Neuronal stem cell (in vitro differentiated cells): ENCODE measurements around the gene SOBP.

Source experiments
- DNase-seq: peaks from one replicate; pipeline ENCODE4 v3.0.0-alpha.2; 2013; ENCODE audit warnings: low spot score
- H2AFZ ChIP-seq: one replicate; pipeline ENCODE4 v1.6.1; 2013; ENCODE audit warnings: mild to moderate bottlenecking, low read length, inconsistent platforms
- H2AK5ac ChIP-seq: 2 replicates; pipeline ENCODE4 v1.6.1; 2013; ENCODE audit warnings: low read depth, mild to moderate bottlenecking, inconsistent platforms, low read length, moderate library complexity, mixed read lengths
- H2BK120ac ChIP-seq: 2 replicates; pipeline ENCODE4 v1.6.1; 2013; ENCODE audit warnings: low read depth, mild to moderate bottlenecking, inconsistent platforms, low read length, moderate library complexity, mixed read lengths
- H2BK12ac ChIP-seq: one replicate; pipeline ENCODE4 v1.6.1; 2013; ENCODE audit warnings: low read length, inconsistent platforms
- H2BK15ac ChIP-seq: 2 replicates; pipeline ENCODE4 v1.6.1; 2013; ENCODE audit warnings: mild to moderate bottlenecking, low read length, inconsistent platforms, mixed read lengths
- H2BK5ac ChIP-seq: one replicate; pipeline ENCODE4 v1.6.1; 2013; ENCODE audit warnings: inconsistent platforms, mild to moderate bottlenecking, low read length, moderate library complexity
- H3K14ac ChIP-seq: one replicate; pipeline ENCODE4 v1.6.1; 2013; ENCODE audit warnings: low read length, inconsistent platforms
- H3K18ac ChIP-seq: 2 replicates; pipeline ENCODE4 v1.6.1; 2013; ENCODE audit warnings: low read length, inconsistent platforms
- H3K23ac ChIP-seq: 2 replicates; pipeline ENCODE4 v1.6.1; 2013; ENCODE audit warnings: low read depth, mild to moderate bottlenecking, mixed read lengths, low read length, inconsistent platforms; ENCODE audit not compliant: poor library complexity
- H3K27ac ChIP-seq: replicated peaks from 3 replicates; pipeline ENCODE4 v1.5.1; 2013; ENCODE audit warnings: low read length, inconsistent platforms
- H3K27me3 ChIP-seq, 3 experiments: 2 replicates each; pipeline ENCODE4 v1.6.1; 2013; ENCODE audit warnings: low read length in 3 of 3, mild to moderate bottlenecking in 2 of 3, inconsistent platforms in 1 of 3, low read depth in 1 of 3, mixed read lengths in 1 of 3, moderate library complexity in 1 of 3; ENCODE audit not compliant: control insufficient read depth in 3 of 3, insufficient read depth in 3 of 3
- H3K36me3 ChIP-seq, 2 donors: replicated peaks in 1 of 2; 2 replicates each; pipeline ENCODE4 v1.6.1; 2013; ENCODE audit warnings: low read length in 2 of 2; ENCODE audit not compliant: control insufficient read depth in 2 of 2, insufficient read depth in 2 of 2
- H3K4ac ChIP-seq: 2 replicates; pipeline ENCODE4 v1.6.1; 2013; ENCODE audit warnings: inconsistent platforms, mild to moderate bottlenecking, low read length, moderate library complexity
- H3K4me1 ChIP-seq, 2 donors: 1 replicate in 1 of 2; 2 replicates in 1 of 2; pipeline ENCODE4 v1.6.1; 2013; ENCODE audit warnings: low read length in 2 of 2, low read depth in 1 of 2; ENCODE audit not compliant: control insufficient read depth in 2 of 2, insufficient read depth in 1 of 2
- H3K4me2 ChIP-seq: one replicate; pipeline ENCODE4 v1.6.1; 2013; ENCODE audit warnings: mild to moderate bottlenecking, low read length, inconsistent platforms; ENCODE audit not compliant: insufficient read depth, poor library complexity, severe bottlenecking
- H3K4me3 ChIP-seq, 2 donors: 2 replicates each; pipeline ENCODE4 v1.5.1; 2013; ENCODE audit warnings: low read length in 2 of 2, mild to moderate bottlenecking in 2 of 2, inconsistent platforms in 1 of 2, moderate library complexity in 1 of 2
- H3K79me1 ChIP-seq: one replicate; pipeline ENCODE4 v1.6.1; 2013; ENCODE audit warnings: low read depth, mild to moderate bottlenecking, inconsistent platforms, low read length, moderate library complexity
- H3K9ac ChIP-seq: one replicate; pipeline ENCODE4 v1.6.1; 2013; ENCODE audit warnings: mild to moderate bottlenecking, low read depth, low read length, inconsistent platforms; ENCODE audit not compliant: poor library complexity
- H3K9me3 ChIP-seq, 2 donors: replicated peaks in 1 of 2; 2 replicates each; pipeline versions ENCODE3 to v1.6.1; 2013; ENCODE audit warnings: low read length in 2 of 2, mild to moderate bottlenecking in 2 of 2, inconsistent platforms in 1 of 2, low read depth in 1 of 2, mixed read lengths in 1 of 2, moderate library complexity in 1 of 2; ENCODE audit not compliant: control insufficient read depth in 2 of 2, insufficient read depth in 1 of 2
- H4K8ac ChIP-seq: one replicate; pipeline ENCODE4 v1.6.1; 2013; ENCODE audit warnings: low read depth, mild to moderate bottlenecking, inconsistent platforms, low read length, moderate library complexity
- H4K91ac ChIP-seq: one replicate; pipeline ENCODE4 v1.6.1; 2013; ENCODE audit warnings: low read length, low read depth, mild to moderate bottlenecking, inconsistent platforms; ENCODE audit not compliant: poor library complexity
- WGBS, 2 donors: extraction: QIAGEN DNeasy Blood & Tissue Kit; methylation state at CpG; one replicate each; pipeline ENCODE4 v1.1.7; 2013; ENCODE audit warnings: missing lambda C conversion rate in 2 of 2, mixed read lengths in 1 of 2; ENCODE audit not compliant: insufficient read length in 2 of 2, insufficient replicate concordance in 1 of 2; ENCODE audit errors: extremely low coverage in 2 of 2; 5-methylcytosine and 5-hydroxymethylcytosine counted together

The SOBP gene

DNA sequence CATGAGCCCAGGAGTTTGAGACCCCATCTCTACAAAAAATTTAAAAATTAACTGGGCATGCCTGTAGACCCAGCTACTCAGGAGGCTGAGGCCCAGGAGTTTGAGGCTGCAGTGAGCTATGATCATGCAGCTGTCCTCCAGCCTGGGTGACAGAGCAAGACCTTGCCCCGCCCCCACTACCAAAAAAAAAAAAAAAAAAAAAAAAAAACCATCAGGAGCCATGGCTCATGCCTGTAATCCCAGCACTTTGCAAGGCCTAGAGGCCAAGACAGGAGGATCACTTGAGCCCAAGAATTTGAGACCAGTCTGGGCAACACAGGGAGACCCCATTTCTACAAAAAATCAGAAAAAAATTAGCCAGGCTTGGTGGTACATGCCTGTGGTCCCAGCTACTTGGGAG lies 159.1 kb downstream of the SOBP start:
- Histone ChIP-seq H3K4me1 (peaks cover 10 to 12% of the 10 kb centered on the region in 2 donors), H2BK12ac (no peak overlapping the region), H4K91ac (no peak overlapping the region), H2BK15ac (no peak overlapping the region), H3K4me2 (no peak overlapping the region), H3K4me3 (no peak overlapping the region), H4K8ac (no peak overlapping the region), H3K14ac (no peak overlapping the region), H2AFZ (no peak overlapping the region), H3K9ac (no peak overlapping the region), H2AK5ac (no peak overlapping the region), H3K23ac (no peak overlapping the region), H3K18ac (no peak overlapping the region), H3K27ac (no peak overlapping the region), H3K27me3 (no peaks in the 10 kb centered on the region), H3K79me1 (no peaks in the 10 kb centered on the region), H3K4ac (no peak overlapping the region), H3K36me3 (peaks cover 0 to 13% of the 10 kb centered on the region in 2 donors), H2BK5ac (no peak overlapping the region), H2BK120ac (no peak overlapping the region), H3K9me3 (peaks cover 0 to 18% of the 10 kb centered on the region in 2 donors)
- no CpG with 5 or more reads among the region's 1 CpG for WGBS, 2 donors
- no peak for DNase-seq

DNA sequence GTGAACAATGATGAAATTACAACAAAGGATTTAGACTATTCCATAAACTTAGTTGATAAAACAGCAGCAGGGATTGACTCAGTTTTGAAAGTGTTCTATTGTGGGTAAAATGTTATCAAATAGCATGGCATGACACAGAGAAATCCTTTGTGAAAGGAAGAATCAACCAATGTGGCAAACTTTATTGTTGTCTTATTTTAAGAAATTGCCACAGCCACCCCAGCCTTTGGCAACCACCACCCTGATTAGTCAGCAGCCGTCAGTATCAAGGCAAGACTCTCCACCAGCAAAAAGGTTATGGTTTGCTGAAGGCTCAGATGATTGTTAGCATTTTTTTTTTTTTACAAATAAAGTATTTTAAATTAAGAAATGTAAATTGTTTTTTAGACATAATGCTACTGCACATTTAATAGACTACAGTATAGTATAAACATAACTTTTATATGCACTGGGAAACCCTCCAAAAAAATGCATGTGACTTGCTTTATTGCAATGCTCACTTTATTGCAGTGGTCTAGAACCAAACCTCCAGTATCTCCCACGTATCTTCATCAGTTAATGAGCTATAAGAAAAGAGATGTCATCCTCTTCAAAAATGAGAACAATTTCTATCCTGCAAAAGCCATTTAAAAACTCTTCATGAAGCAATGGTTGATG lies 162.7 kb downstream of the SOBP start:
- no peaks in the 10 kb centered on the region for H3K27me3 ChIP-seq
- H3K36me3 ChIP-seq = peaks cover 0 to 7% of the 10 kb centered on the region in 2 donors
- no peak overlapping the region for H2BK12ac ChIP-seq
- no peak overlapping the region for H3K4ac ChIP-seq
- H4K8ac ChIP-seq = no peak overlapping the region
- no peak overlapping the region for H3K4me2 ChIP-seq
- DNase-seq = no peak
- no peak overlapping the region for H2AK5ac ChIP-seq
- no peak overlapping the region for H2BK5ac ChIP-seq
- H3K9ac ChIP-seq = no peak overlapping the region
- no peak overlapping the region for H2BK15ac ChIP-seq
- no peak overlapping the region for H3K4me3 ChIP-seq
- H3K18ac ChIP-seq = no peak overlapping the region
- peaks cover 0 to 18% of the 10 kb centered on the region in 2 donors for H3K9me3 ChIP-seq
- H3K23ac ChIP-seq = no peak overlapping the region
- peaks cover 4 to 14% of the 10 kb centered on the region in 2 donors for H3K4me1 ChIP-seq
- no peak overlapping the region for H3K27ac ChIP-seq
- no peaks in the 10 kb centered on the region for H3K79me1 ChIP-seq
- no peak overlapping the region for H2AFZ ChIP-seq
- H3K14ac ChIP-seq = no peak overlapping the region
- WGBS, 2 donors = no CpG with 5 or more reads among the region's 2 CpGs
- no peak overlapping the region for H4K91ac ChIP-seq
- no peak overlapping the region for H2BK120ac ChIP-seq

DNA sequence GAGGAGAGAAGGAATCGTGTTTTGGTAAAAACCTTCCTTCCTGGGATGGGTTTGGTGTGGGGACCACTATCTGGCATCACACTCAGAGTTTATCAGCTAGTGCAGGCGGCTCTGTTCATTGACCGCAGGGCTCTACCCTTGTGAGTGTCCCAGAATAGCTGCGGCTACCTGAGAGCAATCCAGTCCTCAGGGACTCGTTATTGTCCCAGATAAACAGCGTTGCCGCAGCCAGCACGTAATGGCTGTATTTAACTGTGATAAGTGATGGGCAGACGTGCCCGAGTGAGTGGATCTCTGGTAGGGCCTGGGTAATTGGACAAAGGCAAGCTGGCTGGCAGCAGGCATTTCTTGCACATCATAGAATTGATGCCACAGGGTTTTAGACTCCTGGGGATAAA lies 163.3 kb downstream of the SOBP start:
- Histone ChIP-seq H2AK5ac (no peak overlapping the region), H3K9ac (no peak overlapping the region), H4K91ac (no peak overlapping the region), H3K4me3 (no peak overlapping the region), H3K9me3 (peaks cover 0 to 18% of the 10 kb centered on the region in 2 donors), H3K79me1 (no peaks in the 10 kb centered on the region), H2BK12ac (no peak overlapping the region), H4K8ac (no peak overlapping the region), H3K27ac (no peak overlapping the region), H3K27me3 (no peaks in the 10 kb centered on the region), H2AFZ (no peak overlapping the region), H3K23ac (no peak overlapping the region), H3K14ac (no peak overlapping the region), H3K18ac (no peak overlapping the region), H3K4me2 (no peak overlapping the region), H2BK5ac (no peak overlapping the region), H2BK15ac (no peak overlapping the region), H2BK120ac (no peak overlapping the region), H3K36me3 (peaks cover 0 to 11% of the 10 kb centered on the region in 2 donors), H3K4me1 (peaks cover 9 to 13% of the 10 kb centered on the region in 2 donors), H3K4ac (no peak overlapping the region)
- DNase-seq = no peak
- WGBS, 2 donors = no CpG with 5 or more reads among the region's 10 CpGs

DNA sequence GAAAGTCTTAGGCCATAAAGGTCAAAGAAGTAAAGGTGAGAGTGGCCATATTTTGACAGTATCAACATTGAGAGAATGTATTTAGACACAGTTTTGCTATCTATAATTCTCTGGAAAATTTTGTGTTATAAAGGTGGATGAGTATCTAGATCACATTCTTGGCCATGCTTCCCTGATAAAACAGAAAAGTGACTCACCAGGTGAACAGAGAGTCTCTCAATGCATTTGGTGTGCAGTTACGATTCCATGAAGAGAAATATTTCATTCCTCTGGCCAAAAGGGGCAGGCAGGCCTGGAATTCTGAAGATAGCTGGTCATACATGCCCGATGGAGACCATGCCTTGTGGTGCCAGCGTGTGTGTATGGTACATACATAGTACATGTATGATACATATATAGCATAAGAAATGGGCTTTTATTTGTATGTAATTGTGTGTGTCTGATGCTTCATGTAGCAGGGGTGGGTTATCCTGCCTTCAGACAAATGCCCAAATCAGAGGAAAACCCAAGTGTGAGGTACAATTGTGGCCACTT lies 164.0 kb downstream of the SOBP start:
- Histone ChIP-seq H3K36me3 (peaks cover 0 to 19% of the 10 kb centered on the region in 2 donors), H3K18ac (no peak overlapping the region), H3K23ac (no peak overlapping the region), H3K4ac (no peak overlapping the region), H4K91ac (no peak overlapping the region), H2BK5ac (no peak overlapping the region), H2AK5ac (no peak overlapping the region), H3K9me3 (peaks cover 0 to 18% of the 10 kb centered on the region in 2 donors), H2BK15ac (no peak overlapping the region), H4K8ac (no peak overlapping the region), H3K14ac (no peak overlapping the region), H2BK12ac (no peak overlapping the region), H3K4me2 (no peak overlapping the region), H3K9ac (no peak overlapping the region), H2BK120ac (no peak overlapping the region), H3K4me3 (no peak overlapping the region), H2AFZ (no peak overlapping the region), H3K27me3 (no peaks in the 10 kb centered on the region), H3K79me1 (no peaks in the 10 kb centered on the region), H3K4me1 (peaks cover 10 to 13% of the 10 kb centered on the region in 2 donors), H3K27ac (no peak overlapping the region)
- no CpG with 5 or more reads among the region's 3 CpGs for WGBS, 2 donors
- no peak for DNase-seq
